HepG2 (cell line): ENCODE measurements around the gene AZU1. TPM values are rescaled to one million over a fixed set of nuclear protein-coding genes. Genes with fewer than 3 reads are reported as not detected.

Experiments
- ADNP ChIP-seq: sonication (generic); formaldehyde crosslinking; IDR thresholded peaks from 2 replicates; pipeline ENCODE4 v1.4.0; 2020; ENCODE audit warnings: missing genetic modification reagents
- AGO1 ChIP-seq: fragments of 200-400 bp; formaldehyde crosslinking; IDR thresholded peaks from 2 replicates; pipeline ENCODE4 v1.6.1; 2017; ENCODE audit warnings: mild to moderate bottlenecking, low read depth, low read length, moderate library complexity; ENCODE audit not compliant: poor library complexity, severe bottlenecking
- BORCS8-MEF2B ChIP-seq: sonication (generic); formaldehyde crosslinking; IDR thresholded peaks from 2 replicates; pipeline ENCODE4 v1.8.0; 2022; ENCODE audit warnings: mild to moderate bottlenecking, missing genetic modification reagents
- GABPA ChIP-seq, 2 experiments: IDR thresholded peaks; 2 replicates each; pipeline ENCODE4 v1.6.1; 2011 to 2016; ENCODE audit warnings: low read depth in 2 of 2, low read length in 1 of 2, missing biosample characterization in 1 of 2, missing genetic modification characterization in 1 of 2
- IRF9 ChIP-seq: sonication (generic); formaldehyde crosslinking; IDR thresholded peaks from 2 replicates; pipeline ENCODE4 v1.8.0; 2022; ENCODE audit warnings: missing genetic modification reagents, mild to moderate bottlenecking, borderline replicate concordance
- JUND ChIP-seq: sonication (generic); formaldehyde crosslinking; IDR thresholded peaks from 2 replicates; pipeline ENCODE4 v1.8.0; 2022; ENCODE audit warnings: mild to moderate bottlenecking, missing genetic modification reagents
- REL ChIP-seq: sonication (generic); formaldehyde crosslinking; conservative IDR thresholded peaks from 2 replicates; pipeline ENCODE4 v1.8.0; 2022; ENCODE audit warnings: mild to moderate bottlenecking, missing genetic modification reagents, moderate library complexity
- RXRA ChIP-seq: sonication (generic); formaldehyde crosslinking; IDR thresholded peaks from 2 replicates; pipeline ENCODE4 v1.5.1; 2020; ENCODE audit warnings: missing genetic modification reagents
- TBX3 ChIP-seq: fragments of 450-650 bp; IDR thresholded peaks from 2 replicates; pipeline ENCODE4 v1.6.1; 2017; ENCODE audit warnings: antibody characterized with exemption, mild to moderate bottlenecking, inconsistent platforms, borderline replicate concordance
- TP53 ChIP-seq: sonication (generic); formaldehyde crosslinking; conservative IDR thresholded peaks from 2 replicates; pipeline ENCODE4 v1.4.0; 2020; ENCODE audit warnings: missing genetic modification reagents
- WIZ ChIP-seq: sonication (generic); formaldehyde crosslinking; IDR thresholded peaks from 2 replicates; pipeline ENCODE4 v1.5.1; 2020; ENCODE audit warnings: mild to moderate bottlenecking, missing genetic modification reagents
- ZBTB7A ChIP-seq: sonication (generic); formaldehyde crosslinking; IDR thresholded peaks from 2 replicates; pipeline ENCODE4 v1.8.0; 2022; ENCODE audit warnings: mild to moderate bottlenecking, missing genetic modification reagents
- ZMAT5 ChIP-seq: sonication (generic); formaldehyde crosslinking; IDR thresholded peaks from 2 replicates; pipeline ENCODE4 v1.5.0; 2020; ENCODE audit warnings: mild to moderate bottlenecking, low read depth, missing genetic modification reagents, borderline replicate concordance
- ZNF232 ChIP-seq: sonication (generic); formaldehyde crosslinking; IDR thresholded peaks from 2 replicates; pipeline ENCODE4 v1.4.0; 2020; ENCODE audit warnings: missing genetic modification reagents, borderline replicate concordance
- ZNF460 ChIP-seq: sonication (generic); formaldehyde crosslinking; IDR thresholded peaks from 2 replicates; pipeline ENCODE4 v1.5.1; 2020; ENCODE audit warnings: missing genetic modification reagents, mild to moderate bottlenecking, borderline replicate concordance
- ZNF468 ChIP-seq: sonication (generic); formaldehyde crosslinking; IDR thresholded peaks from 2 replicates; pipeline ENCODE4 v1.8.0; 2022; ENCODE audit warnings: mild to moderate bottlenecking, moderate library complexity, missing genetic modification reagents
- ZNF550 ChIP-seq: sonication (generic); formaldehyde crosslinking; IDR thresholded peaks from 2 replicates; pipeline ENCODE4 v1.4.0; 2020; ENCODE audit warnings: mild to moderate bottlenecking, missing genetic modification reagents, borderline replicate concordance
- ZNF615 ChIP-seq: sonication (generic); formaldehyde crosslinking; IDR thresholded peaks from 2 replicates; pipeline ENCODE4 v1.5.0; 2020; ENCODE audit warnings: mild to moderate bottlenecking, missing genetic modification reagents, borderline replicate concordance
- ZNF720 ChIP-seq: sonication (generic); formaldehyde crosslinking; IDR thresholded peaks from 2 replicates; pipeline ENCODE4 v1.4.0; 2020; ENCODE audit warnings: missing genetic modification reagents
- ZNF749 ChIP-seq: sonication (generic); formaldehyde crosslinking; IDR thresholded peaks from 2 replicates; pipeline ENCODE4 v1.8.0; 2022; ENCODE audit warnings: mild to moderate bottlenecking, missing genetic modification reagents, moderate library complexity, borderline replicate concordance
- ZNF773 ChIP-seq: sonication (generic); formaldehyde crosslinking; IDR thresholded peaks from 2 replicates; pipeline ENCODE4 v1.4.0; 2020; ENCODE audit warnings: missing genetic modification reagents, borderline replicate concordance
- ZNF839 ChIP-seq: sonication (generic); formaldehyde crosslinking; IDR thresholded peaks from 2 replicates; pipeline ENCODE4 v1.4.0; 2020; ENCODE audit warnings: missing genetic modification reagents, mild to moderate bottlenecking, borderline replicate concordance
- polyA plus RNA-seq, 8 experiments: library from polyadenylated mRNA; depleted of rRNA in 3 of 8; stranded (reverse) in 7 of 8; unstranded in 1 of 8; fragments of >200 nt; fragmentation: Illumina TruSeq in 4 of 8; extraction: Trizol in 4 of 8; gene quantifications; 2 replicates each; pipeline versions ENCODE4 v1.2.1 to v1.2.3, GENCODE V29; 2011 to 2016; ENCODE audit warnings: low read depth in 4 of 8, missing spikeins in 1 of 8, mixed read lengths in 1 of 8; ENCODE audit not compliant: insufficient read depth in 1 of 8
- total RNA-seq, 5 experiments: library from RNA; depleted of rRNA; stranded (reverse); fragments of >200 nt; fragmentation: Illumina TruSeq; extraction: Trizol; gene quantifications; 2 replicates each; pipeline ENCODE4 v1.2.3, GENCODE V29; 2016; ENCODE audit warnings: low read depth in 1 of 5
- TF ChIP-seq, protein P1 (sequence below): sonication (generic); formaldehyde crosslinking; IDR thresholded peaks from 2 replicates; pipeline ENCODE4 v1.4.0; 2020; ENCODE audit warnings: mild to moderate bottlenecking, missing genetic modification reagents

AZU1 gene
- total and polyA plus RNA-seq, 2 of the 13 experiments (the other 11 are each of a cell fraction or from before 2014, with no cell fraction given): not detected

DNA sequence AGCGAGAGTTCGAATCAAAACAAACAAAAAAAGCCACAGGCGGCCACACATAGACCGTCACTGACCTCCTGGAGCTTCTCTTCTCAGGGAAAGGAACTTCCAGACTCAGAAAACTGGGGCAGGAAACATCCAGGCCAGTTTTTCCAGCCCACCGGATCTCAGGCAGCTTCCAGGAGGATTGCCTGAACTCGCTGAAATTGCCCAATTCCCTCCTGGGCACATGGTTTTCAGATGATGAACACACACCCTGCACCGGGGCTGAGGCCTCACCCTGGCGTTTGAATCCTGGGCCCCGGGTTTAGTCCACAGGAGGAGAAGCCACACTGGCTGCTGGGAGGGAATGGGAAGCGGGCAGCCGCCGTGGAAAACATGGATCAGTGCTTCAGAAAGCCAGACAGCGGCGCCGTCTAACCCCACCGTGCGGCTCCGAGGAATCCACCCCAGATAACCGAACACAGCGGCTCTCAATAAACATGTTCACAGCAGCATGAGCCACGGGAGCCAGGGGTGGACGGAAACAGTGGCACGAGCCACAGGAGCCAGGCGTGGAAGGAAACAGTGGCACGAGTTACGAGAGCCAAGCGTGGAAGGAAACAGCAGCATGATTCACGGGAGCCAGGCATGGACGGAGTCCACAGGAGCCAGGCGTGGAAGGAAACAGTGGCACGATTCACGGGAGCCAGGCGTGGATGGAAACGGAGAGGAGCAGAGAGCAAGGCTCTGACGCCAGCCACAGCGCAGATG is 48.6 kb upstream of the AZU1 start (continued):
- TF ChIP-seq ZNF839 (CRISPR knock-in tag) (no peak), ZNF550 (CRISPR knock-in tag) (no peak), TBX3 (no peak), GABPA (IDR thresholded peaks at IDR 0.05; ENCODE audit: low read depth, low read length) (no peak), GABPA (CRISPR knock-in tag; IDR thresholded peaks at IDR 0.05; ENCODE audit: low read depth) (peak; percentile 28; the same call in 1 of the 2 replicates), ZNF468 (CRISPR knock-in tag) (no peak), ZBTB7A (CRISPR knock-in tag) (no peak), IRF9 (CRISPR knock-in tag) (peak; percentile 41; the same call in 1 of the 2 replicates), RXRA (CRISPR knock-in tag) (no peak), WIZ (0 out of 2 replicates have a peak, but pooled peaks have one; percentile 43), REL (no peak), AGO1 (no peak), BORCS8-MEF2B (peak; percentile 80), TP53 (CRISPR knock-in tag) (peak; percentile 91), ZNF460 (no peak), ADNP (CRISPR knock-in tag) (peak; percentile 35; the same call in 1 of the 2 replicates), ZNF615 (CRISPR knock-in tag) (no peak), ZNF720 (CRISPR knock-in tag) (no peak), ZNF749 (CRISPR knock-in tag) (peak; percentile 54; the same call in 1 of the 2 replicates), ZMAT5 (CRISPR knock-in tag) (no peak), ZNF232 (CRISPR knock-in tag) (peak; percentile 97), ZNF773 (CRISPR knock-in tag) (0 out of 2 replicates have a peak, but pooled peaks have one; percentile 62), JUND (peak; percentile 12)
- TF ChIP-seq, protein P1, sequence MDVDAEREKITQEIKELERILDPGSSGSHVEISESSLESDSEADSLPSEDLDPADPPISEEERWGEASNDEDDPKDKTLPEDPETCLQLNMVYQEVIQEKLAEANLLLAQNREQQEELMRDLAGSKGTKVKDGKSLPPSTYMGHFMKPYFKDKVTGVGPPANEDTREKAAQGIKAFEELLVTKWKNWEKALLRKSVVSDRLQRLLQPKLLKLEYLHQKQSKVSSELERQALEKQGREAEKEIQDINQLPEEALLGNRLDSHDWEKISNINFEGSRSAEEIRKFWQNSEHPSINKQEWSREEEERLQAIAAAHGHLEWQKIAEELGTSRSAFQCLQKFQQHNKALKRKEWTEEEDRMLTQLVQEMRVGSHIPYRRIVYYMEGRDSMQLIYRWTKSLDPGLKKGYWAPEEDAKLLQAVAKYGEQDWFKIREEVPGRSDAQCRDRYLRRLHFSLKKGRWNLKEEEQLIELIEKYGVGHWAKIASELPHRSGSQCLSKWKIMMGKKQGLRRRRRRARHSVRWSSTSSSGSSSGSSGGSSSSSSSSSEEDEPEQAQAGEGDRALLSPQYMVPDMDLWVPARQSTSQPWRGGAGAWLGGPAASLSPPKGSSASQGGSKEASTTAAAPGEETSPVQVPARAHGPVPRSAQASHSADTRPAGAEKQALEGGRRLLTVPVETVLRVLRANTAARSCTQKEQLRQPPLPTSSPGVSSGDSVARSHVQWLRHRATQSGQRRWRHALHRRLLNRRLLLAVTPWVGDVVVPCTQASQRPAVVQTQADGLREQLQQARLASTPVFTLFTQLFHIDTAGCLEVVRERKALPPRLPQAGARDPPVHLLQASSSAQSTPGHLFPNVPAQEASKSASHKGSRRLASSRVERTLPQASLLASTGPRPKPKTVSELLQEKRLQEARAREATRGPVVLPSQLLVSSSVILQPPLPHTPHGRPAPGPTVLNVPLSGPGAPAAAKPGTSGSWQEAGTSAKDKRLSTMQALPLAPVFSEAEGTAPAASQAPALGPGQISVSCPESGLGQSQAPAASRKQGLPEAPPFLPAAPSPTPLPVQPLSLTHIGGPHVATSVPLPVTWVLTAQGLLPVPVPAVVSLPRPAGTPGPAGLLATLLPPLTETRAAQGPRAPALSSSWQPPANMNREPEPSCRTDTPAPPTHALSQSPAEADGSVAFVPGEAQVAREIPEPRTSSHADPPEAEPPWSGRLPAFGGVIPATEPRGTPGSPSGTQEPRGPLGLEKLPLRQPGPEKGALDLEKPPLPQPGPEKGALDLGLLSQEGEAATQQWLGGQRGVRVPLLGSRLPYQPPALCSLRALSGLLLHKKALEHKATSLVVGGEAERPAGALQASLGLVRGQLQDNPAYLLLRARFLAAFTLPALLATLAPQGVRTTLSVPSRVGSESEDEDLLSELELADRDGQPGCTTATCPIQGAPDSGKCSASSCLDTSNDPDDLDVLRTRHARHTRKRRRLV (CRISPR knock-in tag): peak; percentile 57; the same call in 1 of the 2 replicates
